Measurements from ENCODE around the gene TFAP2E. TPM values are rescaled to one million over a fixed set of nuclear protein-coding genes. Genes with fewer than 3 reads are reported as not detected.

TFAP2E gene
- polyA plus RNA-seq, 1 donor from 2014 or later = 7.0 TPM

GRCh38 chr1:35589516-35590427 lies 16.7 kb downstream of the TFAP2E start:
- Histone ChIP-seq H3K9me3 (ENCODE audit: low read length) (no peaks in the 10 kb centered on the region), H3K4me2 (ENCODE audit: low read length) (no peak overlapping the region), H3K36me3 (ENCODE audit: insufficient read depth, low read length) (no peaks in the 10 kb centered on the region), H3K9ac (ENCODE audit: low read length) (no peak overlapping the region), H3K4me3 (ENCODE audit: low read length) (no peak overlapping the region), H2AFZ (ENCODE audit: low read depth, low read length) (no peak overlapping the region), H4K20me1 (ENCODE audit: insufficient read depth) (no peaks in the 10 kb centered on the region), H3K79me2 (replicated peaks; ENCODE audit: insufficient read depth, low read length) (no peaks in the 10 kb centered on the region), H3K9me2 (ENCODE audit: insufficient read depth, low read length) (no peaks in the 10 kb centered on the region), H3K27me3 (ENCODE audit: insufficient read depth, low read depth, low read length) (no peaks in the 10 kb centered on the region), H3K27ac (ENCODE audit: low read length) (no peak overlapping the region), H3F3A (ENCODE audit: insufficient read depth, low read length, poor library complexity, severe bottlenecking) (no peaks in the 10 kb centered on the region)
- TF ChIP-seq, protein P1, sequence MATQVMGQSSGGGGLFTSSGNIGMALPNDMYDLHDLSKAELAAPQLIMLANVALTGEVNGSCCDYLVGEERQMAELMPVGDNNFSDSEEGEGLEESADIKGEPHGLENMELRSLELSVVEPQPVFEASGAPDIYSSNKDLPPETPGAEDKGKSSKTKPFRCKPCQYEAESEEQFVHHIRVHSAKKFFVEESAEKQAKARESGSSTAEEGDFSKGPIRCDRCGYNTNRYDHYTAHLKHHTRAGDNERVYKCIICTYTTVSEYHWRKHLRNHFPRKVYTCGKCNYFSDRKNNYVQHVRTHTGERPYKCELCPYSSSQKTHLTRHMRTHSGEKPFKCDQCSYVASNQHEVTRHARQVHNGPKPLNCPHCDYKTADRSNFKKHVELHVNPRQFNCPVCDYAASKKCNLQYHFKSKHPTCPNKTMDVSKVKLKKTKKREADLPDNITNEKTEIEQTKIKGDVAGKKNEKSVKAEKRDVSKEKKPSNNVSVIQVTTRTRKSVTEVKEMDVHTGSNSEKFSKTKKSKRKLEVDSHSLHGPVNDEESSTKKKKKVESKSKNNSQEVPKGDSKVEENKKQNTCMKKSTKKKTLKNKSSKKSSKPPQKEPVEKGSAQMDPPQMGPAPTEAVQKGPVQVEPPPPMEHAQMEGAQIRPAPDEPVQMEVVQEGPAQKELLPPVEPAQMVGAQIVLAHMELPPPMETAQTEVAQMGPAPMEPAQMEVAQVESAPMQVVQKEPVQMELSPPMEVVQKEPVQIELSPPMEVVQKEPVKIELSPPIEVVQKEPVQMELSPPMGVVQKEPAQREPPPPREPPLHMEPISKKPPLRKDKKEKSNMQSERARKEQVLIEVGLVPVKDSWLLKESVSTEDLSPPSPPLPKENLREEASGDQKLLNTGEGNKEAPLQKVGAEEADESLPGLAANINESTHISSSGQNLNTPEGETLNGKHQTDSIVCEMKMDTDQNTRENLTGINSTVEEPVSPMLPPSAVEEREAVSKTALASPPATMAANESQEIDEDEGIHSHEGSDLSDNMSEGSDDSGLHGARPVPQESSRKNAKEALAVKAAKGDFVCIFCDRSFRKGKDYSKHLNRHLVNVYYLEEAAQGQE (IDR thresholded peaks at IDR 0.05; ENCODE audit: borderline replicate concordance) = no peak
- TF ChIP-seq, protein P2, sequence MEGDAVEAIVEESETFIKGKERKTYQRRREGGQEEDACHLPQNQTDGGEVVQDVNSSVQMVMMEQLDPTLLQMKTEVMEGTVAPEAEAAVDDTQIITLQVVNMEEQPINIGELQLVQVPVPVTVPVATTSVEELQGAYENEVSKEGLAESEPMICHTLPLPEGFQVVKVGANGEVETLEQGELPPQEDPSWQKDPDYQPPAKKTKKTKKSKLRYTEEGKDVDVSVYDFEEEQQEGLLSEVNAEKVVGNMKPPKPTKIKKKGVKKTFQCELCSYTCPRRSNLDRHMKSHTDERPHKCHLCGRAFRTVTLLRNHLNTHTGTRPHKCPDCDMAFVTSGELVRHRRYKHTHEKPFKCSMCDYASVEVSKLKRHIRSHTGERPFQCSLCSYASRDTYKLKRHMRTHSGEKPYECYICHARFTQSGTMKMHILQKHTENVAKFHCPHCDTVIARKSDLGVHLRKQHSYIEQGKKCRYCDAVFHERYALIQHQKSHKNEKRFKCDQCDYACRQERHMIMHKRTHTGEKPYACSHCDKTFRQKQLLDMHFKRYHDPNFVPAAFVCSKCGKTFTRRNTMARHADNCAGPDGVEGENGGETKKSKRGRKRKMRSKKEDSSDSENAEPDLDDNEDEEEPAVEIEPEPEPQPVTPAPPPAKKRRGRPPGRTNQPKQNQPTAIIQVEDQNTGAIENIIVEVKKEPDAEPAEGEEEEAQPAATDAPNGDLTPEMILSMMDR (IDR thresholded peaks at IDR 0.05; ENCODE audit: poor library complexity, severe bottlenecking) = no peak
- no peak for TF ChIP-seq EZH2 (IDR thresholded peaks at IDR 0.05; ENCODE audit: borderline replicate concordance, insufficient read depth, low read length, poor library complexity, severe bottlenecking)
- no peak for TF ChIP-seq RAD21 (conservative IDR thresholded peaks at IDR 0.05)
- TF ChIP-seq TAF1 (IDR thresholded peaks at IDR 0.05; ENCODE audit: low read depth) = no peak
- TF ChIP-seq SMC3 (conservative IDR thresholded peaks at IDR 0.05; ENCODE audit: poor library complexity) = no peak
- TF ChIP-seq POLR2AphosphoS5 (IDR thresholded peaks at IDR 0.05) = no peak
- TF ChIP-seq MXI1 (conservative IDR thresholded peaks at IDR 0.05; ENCODE audit: poor library complexity, severe bottlenecking) = no peak
- no peak for TF ChIP-seq EP300 (conservative IDR thresholded peaks at IDR 0.05; ENCODE audit: poor library complexity, severe bottlenecking)

DNA sequence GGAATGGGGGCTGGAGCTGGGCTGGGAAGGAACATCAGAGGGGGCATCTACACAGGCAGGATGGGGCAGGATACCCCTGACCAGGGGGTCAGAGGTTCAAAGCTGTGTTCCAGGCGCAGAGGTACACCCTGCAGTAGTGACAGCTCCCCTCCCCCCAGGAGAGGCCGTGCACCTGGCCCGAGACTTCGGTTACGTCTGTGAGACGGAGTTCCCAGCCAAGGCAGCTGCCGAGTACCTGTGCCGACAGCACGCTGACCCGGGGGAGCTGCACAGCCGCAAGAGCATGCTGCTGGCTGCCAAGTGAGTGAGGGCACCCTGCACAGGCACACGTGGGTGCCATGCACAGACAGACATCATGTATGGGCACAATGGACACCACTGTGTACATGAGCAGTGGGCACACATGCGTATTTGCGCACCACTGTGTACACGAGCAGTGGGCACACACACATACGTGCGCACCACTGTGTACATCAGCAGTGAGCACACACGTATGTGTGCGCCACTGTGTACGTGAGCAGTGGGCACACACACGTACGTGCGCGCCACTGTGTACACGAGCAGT lies 17.4 kb downstream of the TFAP2E start:
- H3K4me3 ChIP-seq (ENCODE audit: low read length) = no peak overlapping the region
- no peaks in the 10 kb centered on the region for H3K27me3 ChIP-seq (ENCODE audit: insufficient read depth, low read depth, low read length)
- no peaks in the 10 kb centered on the region for H3K79me2 ChIP-seq (replicated peaks; ENCODE audit: insufficient read depth, low read length)
- TF ChIP-seq RAD21 (conservative IDR thresholded peaks at IDR 0.05) = no peak
- TF ChIP-seq MXI1 (conservative IDR thresholded peaks at IDR 0.05; ENCODE audit: poor library complexity, severe bottlenecking) = no peak
- TF ChIP-seq, protein P2 (IDR thresholded peaks at IDR 0.05; ENCODE audit: poor library complexity, severe bottlenecking) = no peak
- TF ChIP-seq, protein P1 (IDR thresholded peaks at IDR 0.05; ENCODE audit: borderline replicate concordance) = no peak
- no peak for TF ChIP-seq EZH2 (IDR thresholded peaks at IDR 0.05; ENCODE audit: borderline replicate concordance, insufficient read depth, low read length, poor library complexity, severe bottlenecking)
- TF ChIP-seq SMC3 (conservative IDR thresholded peaks at IDR 0.05; ENCODE audit: poor library complexity) = no peak
- TF ChIP-seq TAF1 (IDR thresholded peaks at IDR 0.05; ENCODE audit: low read depth) = no peak
- no peak for TF ChIP-seq EP300 (conservative IDR thresholded peaks at IDR 0.05; ENCODE audit: poor library complexity, severe bottlenecking)
- no peak for TF ChIP-seq POLR2AphosphoS5 (IDR thresholded peaks at IDR 0.05)
- H2AFZ ChIP-seq (ENCODE audit: low read depth, low read length) = no peak overlapping the region
- no peaks in the 10 kb centered on the region for H3K9me2 ChIP-seq (ENCODE audit: insufficient read depth, low read length)
- no peak overlapping the region for H3K9ac ChIP-seq (ENCODE audit: low read length)
- H3F3A ChIP-seq (ENCODE audit: insufficient read depth, low read length, poor library complexity, severe bottlenecking) = no peaks in the 10 kb centered on the region
- H3K27ac ChIP-seq (ENCODE audit: low read length) = no peak overlapping the region
- no peaks in the 10 kb centered on the region for H4K20me1 ChIP-seq (ENCODE audit: insufficient read depth)
- H3K36me3 ChIP-seq (ENCODE audit: insufficient read depth, low read length) = no peaks in the 10 kb centered on the region
- no peak overlapping the region for H3K4me2 ChIP-seq (ENCODE audit: low read length)
- no peaks in the 10 kb centered on the region for H3K9me3 ChIP-seq (ENCODE audit: low read length)
